DND-41 (cell line): ENCODE data around the gene ASB7.

Source experiments
- EZH2 ChIP-seq: IDR thresholded peaks from 3 replicates; pipeline ENCODE4 v1.6.1; 2012; ENCODE audit warnings: borderline replicate concordance, low read depth, mild to moderate bottlenecking, moderate library complexity, low read length, inconsistent platforms; ENCODE audit not compliant: severe bottlenecking
- TF ChIP-seq, protein P1 (sequence below): IDR thresholded peaks from 2 replicates; pipeline ENCODE4 v1.5.1; 2012; ENCODE audit warnings: borderline replicate concordance, low read length, moderate library complexity, mild to moderate bottlenecking; ENCODE audit not compliant: poor library complexity, severe bottlenecking; ENCODE audit errors: extremely low read depth

DNA sequence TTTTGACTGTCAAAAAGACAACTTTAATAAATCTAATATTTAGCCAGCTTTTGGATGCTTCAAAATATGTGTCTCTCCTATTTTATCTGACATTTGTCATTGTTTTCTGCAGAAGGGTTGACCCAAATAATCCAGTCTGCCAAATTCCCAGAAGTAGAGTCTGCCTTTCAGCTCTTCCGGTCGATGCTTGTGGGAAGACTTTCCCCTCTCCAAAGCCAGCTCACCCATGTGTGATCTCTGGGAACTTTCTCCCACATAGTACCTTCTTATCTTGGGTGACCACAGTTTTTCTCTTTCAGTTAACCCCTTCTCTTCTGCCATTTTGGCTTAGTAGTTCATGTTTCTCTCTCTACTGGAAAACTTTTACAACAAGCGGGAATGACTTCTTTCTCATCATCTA is 94.1 kb downstream of the ASB7 start:
- TF ChIP-seq, protein P1, sequence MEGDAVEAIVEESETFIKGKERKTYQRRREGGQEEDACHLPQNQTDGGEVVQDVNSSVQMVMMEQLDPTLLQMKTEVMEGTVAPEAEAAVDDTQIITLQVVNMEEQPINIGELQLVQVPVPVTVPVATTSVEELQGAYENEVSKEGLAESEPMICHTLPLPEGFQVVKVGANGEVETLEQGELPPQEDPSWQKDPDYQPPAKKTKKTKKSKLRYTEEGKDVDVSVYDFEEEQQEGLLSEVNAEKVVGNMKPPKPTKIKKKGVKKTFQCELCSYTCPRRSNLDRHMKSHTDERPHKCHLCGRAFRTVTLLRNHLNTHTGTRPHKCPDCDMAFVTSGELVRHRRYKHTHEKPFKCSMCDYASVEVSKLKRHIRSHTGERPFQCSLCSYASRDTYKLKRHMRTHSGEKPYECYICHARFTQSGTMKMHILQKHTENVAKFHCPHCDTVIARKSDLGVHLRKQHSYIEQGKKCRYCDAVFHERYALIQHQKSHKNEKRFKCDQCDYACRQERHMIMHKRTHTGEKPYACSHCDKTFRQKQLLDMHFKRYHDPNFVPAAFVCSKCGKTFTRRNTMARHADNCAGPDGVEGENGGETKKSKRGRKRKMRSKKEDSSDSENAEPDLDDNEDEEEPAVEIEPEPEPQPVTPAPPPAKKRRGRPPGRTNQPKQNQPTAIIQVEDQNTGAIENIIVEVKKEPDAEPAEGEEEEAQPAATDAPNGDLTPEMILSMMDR = no peak
- no peak for TF ChIP-seq EZH2
